ENCODE data around the gene MLLT11. TPM values are rescaled to one million over a fixed set of nuclear protein-coding genes. Genes with fewer than 3 reads are reported as not detected.

MLLT11 gene, protein sequence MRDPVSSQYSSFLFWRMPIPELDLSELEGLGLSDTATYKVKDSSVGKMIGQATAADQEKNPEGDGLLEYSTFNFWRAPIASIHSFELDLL
- total RNA-seq (under 1 TPM; 0.17 to 0.23 TPM), polyA plus RNA-seq (under 1 TPM; 0.31 to 0.64 TPM)

DNA sequence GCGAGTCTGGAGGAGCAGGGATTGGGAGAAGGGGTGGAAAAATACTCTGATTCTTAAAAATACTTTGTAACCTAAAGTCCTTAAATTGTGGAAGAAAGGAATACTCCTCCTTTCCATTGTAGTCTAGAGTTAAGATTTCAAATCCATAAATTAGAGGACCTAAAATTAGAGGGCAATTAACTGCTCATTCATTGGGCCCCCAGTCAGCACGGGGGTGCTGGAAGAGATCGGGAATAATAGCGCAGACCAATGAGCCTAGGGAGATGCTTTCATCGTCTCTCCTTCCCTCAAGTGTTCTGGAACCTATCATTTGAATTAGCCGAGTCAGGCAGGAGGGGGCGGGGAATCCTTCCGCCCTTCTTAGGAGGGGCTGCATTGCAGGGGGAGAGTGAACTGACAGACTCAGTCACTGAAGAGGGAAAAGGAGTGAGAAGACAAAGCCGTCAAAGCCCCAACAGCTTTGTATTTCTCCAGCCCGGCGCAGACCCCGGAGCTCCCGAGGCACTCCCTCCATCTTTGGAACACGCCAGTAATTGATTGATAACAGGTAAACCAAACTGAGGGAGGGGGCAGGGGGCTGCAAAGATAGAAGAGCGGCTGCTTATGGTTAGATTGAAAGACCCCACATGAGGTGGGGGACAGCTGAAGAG is at the start of gene MLLT11:
MLLT11 (plus strand) TSS at position 391 of the 650 bp plus-strand sequence. CDS start 6,828 bp downstream, outside the sequence.
- Histone ChIP-seq H3K27me3 (ENCODE audit: control insufficient read depth in 4 of 4, insufficient read depth in 4 of 4, low read length in 3 of 4) (no peaks in the 10 kb centered on the region), H3K4me3 (ENCODE audit: low read depth in 1 of 3, low read length in 3 of 3) (peak within 1 kb of the TSS; percentile 68 to 96 (median 85)), H3K9me3 (ENCODE audit: control insufficient read depth in 4 of 4, low read length in 3 of 4) (no peaks in the 10 kb centered on the region), H3K27ac (ENCODE audit: low read depth in 1 of 2, low read length in 2 of 2) (peak within 1 kb of the TSS; percentile 91 to 94), H3K36me3 (ENCODE audit: control insufficient read depth in 4 of 4, insufficient read depth in 3 of 4, low read depth in 1 of 4, low read length in 3 of 4) (peaks cover 0 to 11% (median 7%) of the 10 kb centered on the region in 4 donors), H3K9ac (ENCODE audit: low read depth in 1 of 2, low read length in 2 of 2) (peak within 1 kb of the TSS; percentile 94 to 95), H3K4me1 (ENCODE audit: control insufficient read depth in 4 of 4, insufficient read depth in 4 of 4, low read length in 3 of 4) (peaks cover 3 to 51% (median 42%) of the 10 kb centered on the region in 4 donors)
- TF ChIP-seq JUND (IDR thresholded peaks at IDR 0.05) (no peak), RXRA (IDR thresholded peaks at IDR 0.05) (no peak), FOXA1 (IDR thresholded peaks at IDR 0.05) (no peak), NR2F2 (IDR thresholded peaks at IDR 0.05) (no peak), FOXA2 (IDR thresholded peaks at IDR 0.05) (no peak), YY1 (IDR thresholded peaks at IDR 0.05) (no peak), EGR1 (IDR thresholded peaks at IDR 0.05; ENCODE audit: low read depth in 2 of 2) (no peak), GABPA (IDR thresholded peaks at IDR 0.05 in 1 of 2, conservative IDR thresholded peaks at IDR 0.05 in 1 of 2) (no peak), RAD21 (IDR thresholded peaks at IDR 0.05) (no peak), SP1 (IDR thresholded peaks at IDR 0.05) (no peak), HNF4G (IDR thresholded peaks at IDR 0.05) (no peak), TAF1 (conservative IDR thresholded peaks at IDR 0.05) (no peak), HNF4A (conservative IDR thresholded peaks at IDR 0.05) (no peak)
- TF ChIP-seq, protein P1, sequence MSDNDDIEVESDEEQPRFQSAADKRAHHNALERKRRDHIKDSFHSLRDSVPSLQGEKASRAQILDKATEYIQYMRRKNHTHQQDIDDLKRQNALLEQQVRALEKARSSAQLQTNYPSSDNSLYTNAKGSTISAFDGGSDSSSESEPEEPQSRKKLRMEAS (IDR thresholded peaks at IDR 0.05): no peak
- TF ChIP-seq, protein P2, sequence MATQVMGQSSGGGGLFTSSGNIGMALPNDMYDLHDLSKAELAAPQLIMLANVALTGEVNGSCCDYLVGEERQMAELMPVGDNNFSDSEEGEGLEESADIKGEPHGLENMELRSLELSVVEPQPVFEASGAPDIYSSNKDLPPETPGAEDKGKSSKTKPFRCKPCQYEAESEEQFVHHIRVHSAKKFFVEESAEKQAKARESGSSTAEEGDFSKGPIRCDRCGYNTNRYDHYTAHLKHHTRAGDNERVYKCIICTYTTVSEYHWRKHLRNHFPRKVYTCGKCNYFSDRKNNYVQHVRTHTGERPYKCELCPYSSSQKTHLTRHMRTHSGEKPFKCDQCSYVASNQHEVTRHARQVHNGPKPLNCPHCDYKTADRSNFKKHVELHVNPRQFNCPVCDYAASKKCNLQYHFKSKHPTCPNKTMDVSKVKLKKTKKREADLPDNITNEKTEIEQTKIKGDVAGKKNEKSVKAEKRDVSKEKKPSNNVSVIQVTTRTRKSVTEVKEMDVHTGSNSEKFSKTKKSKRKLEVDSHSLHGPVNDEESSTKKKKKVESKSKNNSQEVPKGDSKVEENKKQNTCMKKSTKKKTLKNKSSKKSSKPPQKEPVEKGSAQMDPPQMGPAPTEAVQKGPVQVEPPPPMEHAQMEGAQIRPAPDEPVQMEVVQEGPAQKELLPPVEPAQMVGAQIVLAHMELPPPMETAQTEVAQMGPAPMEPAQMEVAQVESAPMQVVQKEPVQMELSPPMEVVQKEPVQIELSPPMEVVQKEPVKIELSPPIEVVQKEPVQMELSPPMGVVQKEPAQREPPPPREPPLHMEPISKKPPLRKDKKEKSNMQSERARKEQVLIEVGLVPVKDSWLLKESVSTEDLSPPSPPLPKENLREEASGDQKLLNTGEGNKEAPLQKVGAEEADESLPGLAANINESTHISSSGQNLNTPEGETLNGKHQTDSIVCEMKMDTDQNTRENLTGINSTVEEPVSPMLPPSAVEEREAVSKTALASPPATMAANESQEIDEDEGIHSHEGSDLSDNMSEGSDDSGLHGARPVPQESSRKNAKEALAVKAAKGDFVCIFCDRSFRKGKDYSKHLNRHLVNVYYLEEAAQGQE (IDR thresholded peaks at IDR 0.05): no peak
- TF ChIP-seq, protein P3, sequence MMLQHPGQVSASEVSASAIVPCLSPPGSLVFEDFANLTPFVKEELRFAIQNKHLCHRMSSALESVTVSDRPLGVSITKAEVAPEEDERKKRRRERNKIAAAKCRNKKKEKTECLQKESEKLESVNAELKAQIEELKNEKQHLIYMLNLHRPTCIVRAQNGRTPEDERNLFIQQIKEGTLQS (IDR thresholded peaks at IDR 0.05): no peak
- TF ChIP-seq, protein P4, sequence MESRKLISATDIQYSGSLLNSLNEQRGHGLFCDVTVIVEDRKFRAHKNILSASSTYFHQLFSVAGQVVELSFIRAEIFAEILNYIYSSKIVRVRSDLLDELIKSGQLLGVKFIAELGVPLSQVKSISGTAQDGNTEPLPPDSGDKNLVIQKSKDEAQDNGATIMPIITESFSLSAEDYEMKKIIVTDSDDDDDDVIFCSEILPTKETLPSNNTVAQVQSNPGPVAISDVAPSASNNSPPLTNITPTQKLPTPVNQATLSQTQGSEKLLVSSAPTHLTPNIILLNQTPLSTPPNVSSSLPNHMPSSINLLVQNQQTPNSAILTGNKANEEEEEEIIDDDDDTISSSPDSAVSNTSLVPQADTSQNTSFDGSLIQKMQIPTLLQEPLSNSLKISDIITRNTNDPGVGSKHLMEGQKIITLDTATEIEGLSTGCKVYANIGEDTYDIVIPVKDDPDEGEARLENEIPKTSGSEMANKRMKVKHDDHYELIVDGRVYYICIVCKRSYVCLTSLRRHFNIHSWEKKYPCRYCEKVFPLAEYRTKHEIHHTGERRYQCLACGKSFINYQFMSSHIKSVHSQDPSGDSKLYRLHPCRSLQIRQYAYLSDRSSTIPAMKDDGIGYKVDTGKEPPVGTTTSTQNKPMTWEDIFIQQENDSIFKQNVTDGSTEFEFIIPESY (IDR thresholded peaks at IDR 0.05): no peak
- TF ChIP-seq, protein P5, sequence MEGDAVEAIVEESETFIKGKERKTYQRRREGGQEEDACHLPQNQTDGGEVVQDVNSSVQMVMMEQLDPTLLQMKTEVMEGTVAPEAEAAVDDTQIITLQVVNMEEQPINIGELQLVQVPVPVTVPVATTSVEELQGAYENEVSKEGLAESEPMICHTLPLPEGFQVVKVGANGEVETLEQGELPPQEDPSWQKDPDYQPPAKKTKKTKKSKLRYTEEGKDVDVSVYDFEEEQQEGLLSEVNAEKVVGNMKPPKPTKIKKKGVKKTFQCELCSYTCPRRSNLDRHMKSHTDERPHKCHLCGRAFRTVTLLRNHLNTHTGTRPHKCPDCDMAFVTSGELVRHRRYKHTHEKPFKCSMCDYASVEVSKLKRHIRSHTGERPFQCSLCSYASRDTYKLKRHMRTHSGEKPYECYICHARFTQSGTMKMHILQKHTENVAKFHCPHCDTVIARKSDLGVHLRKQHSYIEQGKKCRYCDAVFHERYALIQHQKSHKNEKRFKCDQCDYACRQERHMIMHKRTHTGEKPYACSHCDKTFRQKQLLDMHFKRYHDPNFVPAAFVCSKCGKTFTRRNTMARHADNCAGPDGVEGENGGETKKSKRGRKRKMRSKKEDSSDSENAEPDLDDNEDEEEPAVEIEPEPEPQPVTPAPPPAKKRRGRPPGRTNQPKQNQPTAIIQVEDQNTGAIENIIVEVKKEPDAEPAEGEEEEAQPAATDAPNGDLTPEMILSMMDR (IDR thresholded peaks at IDR 0.05; ENCODE audit: low read depth, low read length, missing input control): no peak
- no peak for DNase-seq (ENCODE audit: low spot score)
- 15% methylated on average over 15 of the region's 15 CpGs for WGBS
